Hippocampal formation (tissue), 2 donors: ENCODE data around the gene LRRC41.
A peak's percentile ranks its signal among the peaks of the same experiment; 100 is the strongest.
"Not testable (repeated sequence)": the region's sequence is repeated elsewhere in the genome, so short reads cannot be mapped to it uniquely, and the experiment has no call there.

Experiments used
- DNase-seq, 2 donors: peaks; one replicate each; lab custom pipeline; 2025; lab: John Stamatoyannopoulos, UW

Gene LRRC41

GRCh38 chr1:46325285-46326076 lies 22.1 kb upstream of the LRRC41 start:
- DNase-seq: not testable (repeated sequence)

GRCh38 chr1:46322191-46322590 lies 18.8 kb upstream of the LRRC41 start:
- DNase-seq: not testable (repeated sequence)

GRCh38 chr1:46319960-46320914 lies 16.8 kb upstream of the LRRC41 start:
- DNase-seq: not testable (repeated sequence)

GRCh38 chr1:46319301-46319700 lies 15.9 kb upstream of the LRRC41 start:
- not testable (repeated sequence) for DNase-seq

- DNase-seq: no peak
These were observed 13.9 kb upstream of the LRRC41 start for GRCh38 chr1:46317323-46317722.

- no peak for DNase-seq
These were observed 12.4 kb upstream of the LRRC41 start for GRCh38 chr1:46315669-46316403.

- no peak for DNase-seq
These were observed 6.9 kb upstream of the LRRC41 start for GRCh38 chr1:46310321-46310720.

GRCh38 chr1:46309401-46310159 lies 6.2 kb upstream of the LRRC41 start:
- DNase-seq: no peak

GRCh38 chr1:46306159-46306530 lies 2.7 kb upstream of the LRRC41 start:
- no peak for DNase-seq

GRCh38 chr1:46303872-46304326 lies 483 bp upstream of the LRRC41 start:
- DNase-seq: peak in 1 of 2 donors; percentile 12

GRCh38 chr1:46302641-46303037 lies 777 bp downstream of the LRRC41 start:
- peak in 1 of 2 donors; percentile 80 for DNase-seq

- DNase-seq: peak in 1 of 2 donors; percentile 65
These were observed 1.4 kb downstream of the LRRC41 start for GRCh38 chr1:46301808-46302640.

- DNase-seq: no peak
These were observed 2.0 kb downstream of the LRRC41 start for GRCh38 chr1:46301406-46301807.

GRCh38 chr1:46300673-46301405 lies 2.6 kb downstream of the LRRC41 start:
- no peak for DNase-seq

GRCh38 chr1:46298387-46298786 lies 5.0 kb downstream of the LRRC41 start:
- DNase-seq: no peak

- DNase-seq: no peak
These were observed 8.1 kb downstream of the LRRC41 start for GRCh38 chr1:46295306-46295705.

GRCh38 chr1:46289976-46290375 lies 13.4 kb downstream of the LRRC41 start:
- no peak for DNase-seq

- no peak for DNase-seq
These were observed 14.3 kb downstream of the LRRC41 start for GRCh38 chr1:46289134-46289494.

- DNase-seq: no peak
These were observed 14.8 kb downstream of the LRRC41 start for GRCh38 chr1:46288485-46289133.
